ENCODE data around the gene RBMS1. TPM values are rescaled to one million over a fixed set of nuclear protein-coding genes. Genes with fewer than 3 reads are reported as not detected.
A peak's percentile ranks its signal among the peaks of the same experiment; 100 is the strongest.

Gene RBMS1
- total RNA-seq, 1 donor from 2014 or later, result 28.4 TPM

DNA sequence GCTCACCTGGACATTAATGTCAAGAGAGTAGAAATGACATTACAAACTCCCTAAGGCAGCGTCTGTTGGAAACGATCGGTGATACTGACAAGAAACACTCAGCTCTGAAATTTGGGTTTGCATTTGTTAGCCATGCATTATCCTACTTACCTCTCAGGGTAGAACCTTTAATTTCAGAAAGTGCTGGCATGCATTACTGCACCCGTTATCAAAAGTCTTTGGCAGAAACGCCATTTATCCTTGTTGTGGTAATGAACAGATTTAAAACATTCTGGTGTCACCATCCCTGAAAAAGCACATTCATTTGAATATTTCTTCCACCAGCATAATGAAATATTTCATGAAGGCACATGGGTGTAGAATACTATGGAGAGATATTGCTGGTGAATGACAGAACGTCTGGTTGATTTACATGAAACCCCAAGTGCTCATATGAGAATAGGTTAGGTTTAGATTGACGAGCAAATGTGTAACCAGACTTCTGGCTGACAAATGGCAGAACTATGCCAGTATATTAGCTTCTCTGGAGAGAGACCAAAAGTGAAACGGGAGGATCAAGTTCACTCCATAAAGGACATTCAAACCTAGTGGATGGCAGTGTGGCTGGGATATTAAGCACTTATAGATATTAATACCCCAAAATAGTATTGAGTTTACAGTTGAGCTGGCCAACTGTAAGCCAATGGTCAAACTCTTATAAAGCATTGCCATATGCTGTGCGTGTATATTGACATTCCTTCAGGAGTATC is 240.0 kb downstream of the RBMS1 start:
- no peaks in the 10 kb centered on the region for H3K9me3 Mint-ChIP-seq
- H3K36me3 Mint-ChIP-seq (ENCODE audit: low read depth), result no peaks in the 10 kb centered on the region
- H3K27ac Mint-ChIP-seq (ENCODE audit: unreplicated experiment), result no peak overlapping the region
- no peak overlapping the region for H3K4me3 Mint-ChIP-seq
- DNase-seq (ENCODE audit: low read depth, low spot score), result no peak
- no peak for TF ChIP-seq CTCF (conservative IDR thresholded peaks at IDR 0.05)
- H3K27me3 Mint-ChIP-seq (ENCODE audit: low read depth), result no peaks in the 10 kb centered on the region
- H3K4me1 Mint-ChIP-seq, result no peaks in the 10 kb centered on the region

- H3K36me3 Mint-ChIP-seq (ENCODE audit: low read depth), result no peaks in the 10 kb centered on the region
- no peak for DNase-seq (ENCODE audit: low read depth, low spot score)
- H3K4me1 Mint-ChIP-seq, result no peaks in the 10 kb centered on the region
- H3K9me3 Mint-ChIP-seq, result no peaks in the 10 kb centered on the region
- no peak overlapping the region for H3K27ac Mint-ChIP-seq (ENCODE audit: unreplicated experiment)
- no peaks in the 10 kb centered on the region for H3K27me3 Mint-ChIP-seq (ENCODE audit: low read depth)
- no peak for TF ChIP-seq CTCF (conservative IDR thresholded peaks at IDR 0.05)
- H3K4me3 Mint-ChIP-seq, result no peak overlapping the region
Measured at GRCh38 chr2:160252900-160253299, 240.7 kb downstream of the RBMS1 start.

DNA sequence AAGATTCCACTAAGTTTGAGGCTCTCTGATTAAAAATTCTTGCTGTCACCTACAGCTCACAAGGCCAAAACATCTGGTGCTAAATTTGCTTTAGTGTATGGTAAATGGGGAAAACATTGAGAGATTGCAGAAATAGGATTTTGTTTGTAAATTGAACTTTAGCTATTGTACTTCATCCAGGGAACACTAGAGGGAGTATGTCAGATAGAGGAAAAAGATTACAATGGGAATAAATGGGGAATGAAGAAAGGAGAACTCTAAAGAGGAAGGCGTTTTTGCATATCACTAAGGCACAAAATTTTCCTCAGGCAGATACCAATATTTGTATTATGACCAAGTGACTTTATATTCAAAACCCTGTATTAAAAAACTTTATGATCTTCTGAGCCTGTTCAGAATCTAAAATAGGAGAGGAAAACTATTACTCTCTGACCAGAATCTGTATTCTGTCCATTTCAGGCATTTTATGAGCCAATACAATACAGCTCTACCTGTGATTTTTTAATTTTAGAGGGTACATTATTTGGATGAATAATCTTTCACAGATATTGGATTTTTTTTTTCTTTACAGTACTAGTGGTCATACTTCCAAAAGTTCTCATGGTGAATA is 241.2 kb downstream of the RBMS1 start:
- peak; percentile 85 for TF ChIP-seq CTCF (conservative IDR thresholded peaks at IDR 0.05)
- H3K4me3 Mint-ChIP-seq, result no peak overlapping the region

DNA sequence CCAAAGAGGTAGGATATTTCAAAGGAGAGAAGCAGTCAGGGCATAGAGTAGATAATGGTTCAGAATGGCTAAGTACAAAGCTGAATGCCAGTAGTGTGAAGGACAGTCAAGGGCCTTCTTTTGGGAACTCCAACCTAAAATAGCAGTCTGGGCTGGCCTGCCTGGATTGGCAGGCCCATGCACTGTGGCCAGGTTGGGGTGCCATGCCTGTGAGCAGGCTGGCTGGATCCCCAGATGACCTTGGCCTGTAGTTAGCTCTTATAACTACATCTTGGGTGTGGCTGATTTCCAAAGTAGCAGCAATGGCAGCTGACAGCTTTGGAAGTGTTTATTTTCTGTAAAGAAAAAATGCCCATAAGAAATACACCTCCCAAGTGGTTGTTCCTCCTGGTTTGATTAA is 242.0 kb downstream of the RBMS1 start:
- no peak for TF ChIP-seq CTCF (conservative IDR thresholded peaks at IDR 0.05)
- H3K27ac Mint-ChIP-seq (ENCODE audit: unreplicated experiment), result no peak overlapping the region
- no peak for DNase-seq (ENCODE audit: low read depth, low spot score)
- no peaks in the 10 kb centered on the region for H3K4me1 Mint-ChIP-seq
- no peaks in the 10 kb centered on the region for H3K27me3 Mint-ChIP-seq (ENCODE audit: low read depth)
- H3K4me3 Mint-ChIP-seq, result no peak overlapping the region
- H3K36me3 Mint-ChIP-seq (ENCODE audit: low read depth), result no peaks in the 10 kb centered on the region
- no peaks in the 10 kb centered on the region for H3K9me3 Mint-ChIP-seq

More for the DNA sequence above, 241.2 kb downstream of the RBMS1 start:
- H3K9me3 Mint-ChIP-seq, result no peaks in the 10 kb centered on the region
- no peak for DNase-seq (ENCODE audit: low read depth, low spot score)
- no peaks in the 10 kb centered on the region for H3K27me3 Mint-ChIP-seq (ENCODE audit: low read depth)
- H3K27ac Mint-ChIP-seq (ENCODE audit: unreplicated experiment), result no peak overlapping the region
- no peaks in the 10 kb centered on the region for H3K36me3 Mint-ChIP-seq (ENCODE audit: low read depth)
- no peaks in the 10 kb centered on the region for H3K4me1 Mint-ChIP-seq

- Mint-ChIP-seq H3K9me3 (no peaks in the 10 kb centered on the region), H3K36me3 (ENCODE audit: low read depth) (no peaks in the 10 kb centered on the region), H3K27me3 (ENCODE audit: low read depth) (no peaks in the 10 kb centered on the region), H3K27ac (ENCODE audit: unreplicated experiment) (no peak overlapping the region), H3K4me1 (peaks cover 10% of the 10 kb centered on the region), H3K4me3 (no peak overlapping the region)
- no peak for DNase-seq (ENCODE audit: low read depth, low spot score)
- no peak for TF ChIP-seq CTCF (conservative IDR thresholded peaks at IDR 0.05)
Measured at GRCh38 chr2:160249876-160250275, 243.7 kb downstream of the RBMS1 start.
